ACHN (cell line): ENCODE measurements around the gene PIKFYVE.

ENCODE experiments used
- DNase-seq: peaks from one replicate; pipeline ENCODE4 v3.0.0-alpha.2; 2015
- in situ Hi-C: cut with HindIII; loops from 2 replicates; pipeline ENCODE4 v1.10.0; 2017; ENCODE audit warnings: low sequenced_read_pairs, low pct_ligation_motif_present, low pct_unique_long_range_greater_than_20kb

Gene PIKFYVE

DNA sequence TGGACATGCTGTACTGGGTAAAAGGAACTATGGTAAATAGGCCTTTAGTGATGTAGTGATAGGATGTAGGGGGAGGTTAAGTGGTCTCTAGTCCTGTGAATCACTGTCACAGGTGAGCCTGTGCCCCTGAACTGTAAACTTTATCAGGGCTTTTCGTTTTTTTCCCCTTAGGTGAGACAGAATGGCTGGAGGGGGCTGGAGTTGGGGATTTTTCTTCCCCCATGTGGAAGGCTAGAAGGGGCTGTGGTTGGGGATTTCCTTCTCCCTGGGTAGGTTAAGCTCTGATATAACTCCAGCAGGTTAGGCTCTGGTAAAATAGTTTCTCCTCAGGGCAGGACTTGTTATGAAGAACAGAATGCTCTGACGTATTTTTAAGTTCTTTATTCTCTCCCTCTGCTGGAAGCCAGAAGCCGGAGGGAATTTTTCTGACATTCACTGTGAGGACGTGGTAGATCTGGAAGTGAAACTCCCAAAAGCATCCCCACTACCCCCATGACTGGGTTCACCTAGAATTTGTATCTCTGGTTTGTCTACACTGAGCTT is 28.5 kb downstream of the PIKFYVE start:
- no peak for DNase-seq
- in situ Hi-C loops: no loop called here

DNA sequence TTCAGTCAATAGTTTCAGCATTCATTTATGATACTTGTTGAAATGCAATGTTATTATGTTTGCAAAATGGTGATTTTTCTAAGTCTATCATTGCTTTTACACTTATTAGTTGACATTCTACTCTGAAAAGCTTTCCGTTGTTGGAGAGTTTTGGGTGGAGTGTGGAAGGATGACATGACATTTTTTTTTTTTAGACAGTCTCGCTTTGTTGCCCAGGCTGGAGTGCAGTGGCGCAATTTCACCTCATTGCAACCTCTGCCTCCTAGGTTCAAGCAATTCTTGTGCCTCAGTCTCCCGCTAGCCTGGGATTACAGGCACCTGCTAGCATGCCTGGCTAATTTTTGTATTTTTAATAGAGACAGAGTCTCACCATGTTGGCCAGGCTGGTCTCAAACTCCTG is 29.8 kb downstream of the PIKFYVE start:
- in situ Hi-C loops: no loop called here
- DNase-seq: no peak

DNA sequence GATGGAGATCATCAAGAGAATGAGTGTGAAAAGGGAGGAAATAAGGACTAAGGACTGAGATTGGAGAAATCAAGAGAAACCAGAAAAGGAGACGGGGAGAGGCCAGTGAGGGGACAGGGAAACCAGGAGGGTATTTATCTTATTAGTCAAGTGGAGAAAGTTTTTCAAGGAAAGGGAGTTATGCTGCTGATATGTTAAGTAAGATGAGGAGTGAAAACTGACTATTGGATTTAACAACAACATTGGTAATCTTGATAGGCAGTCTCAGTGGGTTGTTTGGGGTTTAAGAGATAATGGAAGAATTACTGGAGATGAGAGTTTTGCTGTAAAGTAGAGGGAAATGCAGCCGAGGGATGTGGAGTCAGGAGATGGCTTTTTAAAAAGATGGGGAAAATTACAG is 30.6 kb downstream of the PIKFYVE start:
- in situ Hi-C loops: no loop called here
- no peak for DNase-seq

DNA sequence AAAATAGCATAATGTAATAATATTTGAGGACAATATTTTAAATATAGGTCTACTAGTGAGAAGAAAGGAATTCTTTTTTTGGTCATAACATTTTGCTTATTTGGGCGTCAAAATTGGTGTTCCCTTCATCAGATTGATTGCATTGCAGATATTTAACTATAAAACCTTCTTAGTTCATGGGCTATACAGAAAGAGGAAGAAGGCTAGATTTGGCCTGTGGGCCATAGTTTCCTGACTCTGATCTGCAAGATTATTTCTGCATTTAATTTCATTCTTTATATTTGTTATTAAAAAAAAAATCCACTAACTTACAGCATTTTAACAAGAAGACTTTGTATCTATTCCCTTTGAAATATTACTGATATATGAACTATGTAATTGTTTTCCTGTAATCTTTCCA is 31.9 kb downstream of the PIKFYVE start:
- in situ Hi-C loops: no loop called here
- no peak for DNase-seq

DNA sequence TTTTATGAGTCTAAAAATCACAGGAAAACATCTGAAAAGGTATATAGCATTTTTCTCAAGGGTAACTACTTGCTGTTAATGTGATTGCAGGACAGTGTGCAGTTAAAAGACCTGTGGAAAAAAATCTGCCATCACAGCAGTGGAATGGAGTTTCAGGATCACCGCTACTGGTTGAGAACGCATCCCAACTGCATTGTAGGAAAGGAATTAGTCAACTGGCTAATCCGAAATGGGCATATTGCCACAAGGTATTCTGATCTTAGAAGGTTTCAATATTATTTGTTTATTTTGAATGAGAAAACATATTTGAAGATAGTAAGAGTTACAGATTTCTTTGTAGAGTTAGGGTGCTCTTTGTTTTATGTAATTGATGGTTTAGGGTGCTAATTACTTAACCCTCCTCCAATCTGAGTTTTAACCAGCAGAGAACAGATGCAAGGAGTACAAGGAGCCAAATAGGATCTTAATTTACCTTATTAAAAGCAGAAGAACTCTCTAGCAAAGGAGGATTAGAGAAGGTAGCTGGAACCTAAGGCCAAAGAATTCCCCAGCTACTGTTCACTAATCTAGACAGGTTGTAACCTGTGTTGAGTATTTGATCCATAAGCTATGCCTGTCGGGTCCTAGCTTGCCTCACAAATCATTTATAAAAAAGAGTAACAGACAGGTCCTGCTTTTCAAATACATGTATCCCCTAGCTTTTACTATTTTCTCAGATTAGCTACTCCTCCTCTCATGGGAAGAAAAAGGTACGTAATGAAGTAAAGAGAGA is 35.0 kb downstream of the PIKFYVE start:
- no peak for DNase-seq
- in situ Hi-C loops: no loop called here

DNA sequence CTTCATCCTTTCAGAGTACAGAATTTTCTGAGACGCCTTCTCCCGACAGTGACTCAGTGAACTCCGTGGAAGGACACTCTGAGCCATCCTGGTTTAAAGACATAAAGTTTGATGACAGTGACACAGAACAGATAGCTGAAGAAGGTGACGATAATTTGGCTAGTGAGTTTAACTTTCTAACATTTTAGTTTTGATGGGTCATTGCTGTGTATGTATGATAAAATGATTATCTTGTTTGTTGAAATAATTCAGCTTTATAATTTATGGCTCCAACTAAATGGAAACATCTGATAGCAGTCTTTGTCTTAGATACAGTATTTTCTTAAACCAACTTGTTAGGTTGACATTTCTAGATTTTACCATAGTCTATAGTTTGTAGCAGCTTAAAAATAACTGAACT is 38.1 kb downstream of the PIKFYVE start:
- in situ Hi-C loops: no loop called here
- DNase-seq: no peak

DNA sequence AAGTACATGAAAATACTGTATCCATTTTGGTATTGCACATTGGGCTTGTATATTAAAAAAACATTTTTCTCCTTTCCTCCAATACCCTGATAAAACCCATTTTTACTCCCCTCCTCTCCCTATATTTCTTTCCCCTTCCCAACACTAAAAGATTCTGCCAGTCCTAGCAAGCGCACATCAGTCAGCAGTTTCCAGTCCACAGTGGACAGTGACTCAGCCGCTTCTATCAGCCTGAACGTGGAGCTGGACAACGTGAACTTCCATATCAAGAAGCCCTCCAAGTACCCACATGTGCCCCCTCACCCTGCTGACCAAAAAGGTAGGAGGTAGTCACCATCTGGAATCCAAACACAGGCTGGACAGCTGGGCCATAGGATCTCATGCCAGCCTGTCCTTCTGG is 38.6 kb downstream of the PIKFYVE start:
- in situ Hi-C loops: no loop called here

DNA sequence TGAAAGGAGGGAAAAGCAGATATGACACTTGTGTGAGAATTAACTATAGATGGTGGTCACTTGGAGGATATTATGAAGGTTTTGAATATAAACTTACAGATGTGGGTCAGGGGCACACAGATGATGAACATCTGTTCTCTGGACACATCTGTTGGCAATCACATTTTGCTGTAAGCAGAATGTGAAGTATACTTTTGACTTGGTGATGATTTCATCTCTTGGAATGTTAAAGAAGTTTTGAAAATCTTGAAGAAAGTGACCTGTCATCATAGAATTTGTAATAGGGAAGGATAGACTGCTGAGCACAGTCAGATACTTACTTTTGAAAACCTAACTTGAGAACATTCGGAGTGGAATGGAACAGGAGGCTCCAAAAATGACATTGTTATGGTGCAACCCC is 40.2 kb downstream of the PIKFYVE start:
- in situ Hi-C loops: no loop called here
- DNase-seq: no peak

More for the DNA sequence above, 38.6 kb downstream of the PIKFYVE start:
- no peak for DNase-seq

DNA sequence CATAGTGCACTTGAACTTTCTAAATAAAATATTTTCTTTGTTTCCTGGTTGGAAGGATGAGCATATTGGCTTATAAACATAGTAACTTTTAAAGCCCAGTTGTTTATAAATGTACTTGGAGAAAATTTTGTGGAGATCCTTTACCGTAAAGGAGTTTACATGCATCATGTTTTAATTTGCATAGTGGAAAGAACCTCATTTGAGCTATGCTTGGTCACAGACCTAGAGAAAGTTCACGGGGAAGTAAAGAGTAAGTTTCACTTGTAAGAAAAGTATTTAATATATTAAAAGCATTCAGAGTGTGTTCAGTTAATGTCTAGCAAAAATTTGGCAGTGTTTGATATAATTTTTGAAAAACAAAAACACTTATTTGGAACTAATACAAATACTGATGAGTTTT is 45.3 kb downstream of the PIKFYVE start:
- no peak for DNase-seq
- in situ Hi-C loops: no loop called here

DNA sequence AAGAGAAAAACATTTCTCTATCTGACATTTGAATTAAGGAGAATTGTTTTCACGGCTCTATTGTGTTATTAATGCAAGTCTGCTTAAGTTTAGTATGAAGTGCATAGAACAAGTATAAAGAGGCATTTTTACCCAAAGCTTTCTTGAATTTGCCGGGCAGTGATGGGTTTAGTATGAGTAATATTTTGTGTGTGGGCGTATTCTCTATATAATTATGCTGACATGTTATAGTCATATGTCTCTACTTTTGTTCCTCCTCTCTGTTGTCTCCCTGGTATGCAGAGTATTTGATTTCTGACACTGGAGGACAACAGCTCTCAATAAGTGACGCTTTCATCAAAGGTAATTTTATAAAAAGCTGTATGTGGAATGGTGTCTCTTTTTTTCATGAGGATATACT is 45.9 kb downstream of the PIKFYVE start:
- in situ Hi-C loops: no loop called here
- no peak for DNase-seq

DNA sequence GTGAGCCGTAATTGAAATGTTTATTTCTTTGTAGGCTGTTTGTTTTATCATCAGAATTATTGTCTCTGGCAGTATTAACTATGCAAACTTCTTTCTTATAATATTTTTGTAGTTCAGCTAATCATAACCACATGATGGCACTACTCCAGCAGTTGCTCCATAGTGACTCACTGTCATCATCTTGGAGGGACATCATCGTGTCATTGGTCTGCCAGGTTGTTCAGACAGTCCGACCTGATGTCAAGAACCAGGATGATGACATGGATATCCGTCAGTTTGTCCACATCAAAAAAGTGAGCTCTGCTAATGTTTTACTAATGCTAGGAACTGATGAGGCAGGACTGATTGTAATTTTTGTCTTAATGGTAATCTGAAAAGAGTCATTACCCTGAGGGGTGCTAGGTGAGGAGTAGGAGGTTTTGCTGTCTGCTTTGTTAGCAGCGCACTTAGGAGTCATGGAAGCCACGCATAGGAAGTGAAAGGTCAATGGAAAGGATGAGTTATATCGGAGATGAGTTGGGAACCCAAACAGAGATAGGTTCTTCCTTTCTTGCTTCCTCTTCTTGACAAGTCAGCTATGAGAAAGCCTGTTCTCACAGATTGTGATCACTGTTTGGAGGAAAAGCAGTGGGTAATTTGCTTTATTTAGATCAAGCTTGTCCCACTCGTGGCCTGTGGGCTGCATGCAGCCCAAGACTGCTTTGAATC is 49.2 kb downstream of the PIKFYVE start:
- DNase-seq: no peak
- in situ Hi-C loops: no loop called here

DNA sequence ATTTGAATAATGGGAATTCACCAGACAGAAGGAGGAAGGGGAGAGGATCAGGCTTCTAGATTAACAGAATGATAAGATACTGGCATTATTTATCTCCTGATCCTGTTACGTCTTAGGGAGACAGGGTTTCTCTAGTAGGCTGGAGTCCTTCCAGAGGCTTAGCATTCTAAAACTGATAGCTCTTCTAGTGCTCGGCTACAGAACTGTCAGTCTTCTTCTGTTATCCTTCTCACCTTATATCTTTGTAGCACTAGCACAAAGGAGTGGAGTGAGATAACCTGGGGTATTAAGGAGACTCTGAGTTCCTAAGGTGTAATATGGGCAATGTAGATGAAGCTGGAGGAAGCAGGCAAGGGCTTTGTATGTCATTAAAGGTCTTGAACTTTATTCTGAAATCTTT is 52.1 kb downstream of the PIKFYVE start:
- no peak for DNase-seq
- in situ Hi-C loops: no loop called here

DNA sequence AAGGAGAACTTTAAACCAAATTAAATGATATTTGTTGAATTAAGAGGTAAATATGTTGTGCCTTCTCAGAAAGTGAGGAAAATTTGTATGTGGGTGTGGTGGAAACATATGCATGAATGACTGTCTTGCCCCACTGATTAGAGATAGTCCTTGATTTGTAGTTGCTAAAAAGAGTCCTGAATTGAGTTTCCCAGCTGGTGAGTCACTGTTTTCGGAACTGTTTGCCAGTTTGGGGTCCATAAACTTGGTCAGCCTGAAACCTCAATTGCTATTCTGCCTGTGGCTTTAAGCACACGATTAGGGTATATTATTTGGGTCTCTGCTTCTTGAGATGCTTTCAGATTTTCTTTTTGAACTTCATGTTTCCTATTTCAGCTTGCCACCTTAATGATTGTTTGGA is 53.3 kb downstream of the PIKFYVE start:
- no peak for DNase-seq
- in situ Hi-C loops: no loop called here

DNA sequence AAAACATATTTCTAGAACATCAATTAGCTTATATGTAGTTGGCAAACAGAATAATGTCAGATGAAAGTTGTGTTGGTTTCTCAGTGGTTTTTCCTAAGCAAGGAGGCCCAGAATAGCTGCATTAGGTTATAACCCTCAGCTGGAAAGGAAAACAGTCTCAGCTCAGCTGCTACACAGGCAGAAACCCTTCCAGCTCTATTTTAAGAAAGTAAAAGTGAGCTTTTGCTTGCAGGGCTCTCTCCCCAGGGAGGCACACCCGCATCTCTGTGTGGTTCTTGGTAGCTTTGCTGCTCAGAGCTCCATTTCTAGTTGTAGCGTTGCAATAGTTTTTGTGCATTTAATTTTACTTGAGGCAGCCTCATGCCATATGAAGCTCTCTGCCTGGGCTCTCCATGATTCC is 54.6 kb downstream of the PIKFYVE start:
- no peak for DNase-seq
- in situ Hi-C loops: no loop called here

DNA sequence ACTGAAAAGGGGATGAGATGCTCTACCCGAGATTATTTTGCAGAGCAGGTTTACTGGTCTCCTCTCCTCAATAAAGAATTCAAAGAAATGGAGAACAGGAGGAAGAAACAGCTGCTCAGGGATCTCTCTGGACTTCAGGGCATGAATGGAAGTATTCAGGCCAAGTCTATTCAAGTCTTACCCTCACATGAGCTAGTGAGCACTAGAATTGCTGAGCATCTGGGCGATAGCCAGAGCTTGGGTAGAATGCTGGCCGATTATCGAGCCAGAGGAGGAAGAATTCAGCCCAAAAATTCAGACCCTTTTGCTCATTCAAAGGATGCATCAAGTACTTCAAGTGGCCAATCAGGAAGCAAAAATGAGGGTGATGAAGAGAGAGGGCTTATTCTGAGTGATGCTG is 60.0 kb downstream of the PIKFYVE start:
- in situ Hi-C loops: no loop called here
- DNase-seq: no peak

DNA sequence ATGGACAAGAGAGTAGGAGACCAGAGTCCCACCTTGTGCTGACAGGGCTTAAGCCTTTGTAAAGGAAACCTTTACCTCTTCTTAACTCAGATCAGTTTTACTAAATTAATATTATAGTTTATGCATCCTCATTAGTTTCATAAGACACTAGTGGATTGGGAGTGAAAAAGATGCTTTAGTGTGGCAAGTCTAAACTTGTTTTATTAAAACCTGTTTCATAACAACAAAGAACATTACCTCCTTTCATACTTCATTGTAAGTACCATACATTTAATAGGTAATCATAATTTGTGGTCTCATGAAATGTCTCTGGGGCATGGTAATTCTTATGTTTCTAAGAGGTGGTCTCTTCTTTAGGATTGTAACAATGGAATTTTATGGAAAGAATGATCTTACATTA is 63.4 kb downstream of the PIKFYVE start:
- DNase-seq: no peak
- in situ Hi-C loops: no loop called here

DNA sequence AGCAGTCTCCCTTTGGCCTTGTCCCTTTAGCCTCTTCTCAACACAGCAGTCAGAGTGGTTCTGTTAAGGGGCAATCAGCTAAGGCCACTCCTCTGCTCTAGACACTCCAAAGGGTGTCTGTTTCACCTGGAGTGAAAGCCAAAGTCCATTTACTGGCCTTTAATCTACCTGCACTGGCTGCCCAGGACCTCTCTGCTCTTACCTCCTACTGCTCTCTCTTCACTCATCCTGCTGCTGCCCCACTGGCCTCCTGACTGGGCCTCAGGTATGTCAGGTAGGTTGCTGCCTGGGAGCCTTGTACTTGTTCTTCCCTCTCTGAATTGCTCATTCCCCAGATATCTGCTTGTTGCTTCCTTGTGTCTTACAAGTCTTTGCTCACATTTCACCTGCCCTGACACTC is 68.2 kb downstream of the PIKFYVE start:
- in situ Hi-C loops: no loop called here
- DNase-seq: no peak

DNA sequence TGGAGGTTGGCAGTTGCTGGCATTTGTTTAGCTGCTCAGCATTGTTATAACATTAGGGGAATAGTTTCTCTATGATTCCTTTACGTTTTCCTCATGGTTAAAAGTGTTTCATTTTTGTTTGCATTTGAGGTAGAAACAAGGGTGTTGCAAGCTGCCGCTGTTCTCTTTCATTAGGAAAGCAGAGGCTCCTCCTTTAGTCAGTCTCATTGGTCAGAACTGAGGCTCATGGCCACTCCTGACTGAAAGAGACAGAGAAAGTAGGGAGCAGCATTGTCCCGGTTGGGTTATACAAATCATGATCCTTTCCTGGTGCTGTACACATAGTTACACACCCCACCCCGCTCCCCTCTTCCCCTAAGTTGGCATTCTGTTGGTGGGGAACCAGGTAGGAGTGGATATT is 80.7 kb downstream of the PIKFYVE start:
- in situ Hi-C loops: no loop called here
- no peak for DNase-seq

DNA sequence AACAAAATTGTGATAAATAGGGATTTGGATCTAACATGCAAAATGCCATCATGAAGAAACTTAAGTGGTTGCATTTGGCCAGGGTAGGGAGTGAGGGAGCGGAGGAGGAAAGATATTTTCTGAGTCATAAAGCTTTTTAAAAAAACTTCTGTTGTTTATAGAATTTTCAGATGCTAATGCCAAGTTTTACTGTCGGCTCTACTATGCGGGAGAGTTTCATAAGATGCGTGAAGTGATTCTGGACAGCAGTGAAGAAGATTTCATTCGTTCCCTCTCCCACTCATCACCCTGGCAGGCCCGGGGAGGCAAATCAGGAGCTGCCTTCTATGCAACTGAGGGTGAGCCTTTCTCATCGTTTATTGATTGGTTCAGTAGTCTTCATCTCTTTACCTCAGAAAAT is 84.6 kb downstream of the PIKFYVE start:
- DNase-seq: no peak

More for the DNA sequence above, 84.6 kb downstream of the PIKFYVE start:
- in situ Hi-C loops: no loop called here
